GM21367 (cell line): ENCODE measurements around the gene LDHAL6B.

Experiments used
- ATAC-seq: cut with Tn5 transposase; IDR thresholded peaks from one replicate; pipeline ENCODE4 v1.9.1; 2021; ENCODE audit not compliant: unreplicated experiment

Gene LDHAL6B

DNA sequence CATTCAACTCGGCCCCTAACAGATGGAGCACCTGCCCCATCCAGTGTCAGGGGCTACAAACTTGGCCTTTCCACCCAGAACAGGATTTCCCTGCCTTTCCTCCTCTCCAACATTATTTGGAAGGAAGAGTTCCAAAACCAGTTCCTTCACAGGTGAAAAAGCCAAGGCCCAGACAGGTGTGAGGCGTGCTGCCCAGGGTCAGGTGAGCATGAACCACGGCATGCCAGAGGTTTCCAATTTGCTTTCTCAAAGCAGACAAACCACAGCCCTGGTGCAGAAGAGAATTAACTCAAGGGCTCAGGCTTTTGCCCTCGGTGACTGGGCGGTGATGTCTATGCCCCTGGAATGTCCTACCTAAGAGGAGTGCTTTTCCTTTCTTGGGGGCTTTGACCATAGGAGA is 43.2 kb downstream of the LDHAL6B start:
- no peak for ATAC-seq

- no peak for ATAC-seq
Measured at GRCh38 chr15:59250249-59250648, 43.6 kb downstream of the LDHAL6B start.

- peak; percentile 37 for ATAC-seq
Measured at GRCh38 chr15:59251001-59251845, 44.6 kb downstream of the LDHAL6B start.

GRCh38 chr15:59252137-59252536 is 45.5 kb downstream of the LDHAL6B start:
- ATAC-seq = no peak

DNA sequence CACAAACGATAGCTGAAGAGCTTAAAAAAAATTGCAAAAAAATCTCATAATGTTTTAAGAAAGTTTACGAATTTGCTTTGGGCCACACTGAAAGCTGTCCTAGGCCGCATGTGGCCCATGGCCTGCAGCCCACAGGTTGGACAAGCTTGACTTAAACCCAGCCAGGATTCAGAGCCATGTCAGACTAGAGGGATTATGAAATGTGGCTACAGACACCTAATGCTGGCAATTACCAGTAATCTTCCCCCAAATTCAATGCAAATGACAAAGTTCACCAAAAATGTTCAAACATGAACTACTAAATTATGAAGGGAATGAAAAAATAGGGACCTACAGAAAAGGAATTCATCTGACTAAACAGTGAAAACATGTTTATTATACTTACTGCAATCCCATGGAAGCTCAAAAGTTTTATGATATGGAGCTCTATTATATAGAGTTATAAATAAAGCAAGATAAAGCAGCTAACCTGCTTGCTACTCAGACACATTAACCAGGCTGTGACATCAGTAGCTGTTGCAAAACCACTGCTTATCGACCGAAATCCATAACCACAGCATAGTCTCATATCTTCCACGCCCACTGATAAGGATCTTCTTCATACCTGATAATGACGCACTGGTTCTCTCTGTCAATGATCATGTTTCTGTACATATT is 49.2 kb downstream of the LDHAL6B start:
- no peak for ATAC-seq

DNA sequence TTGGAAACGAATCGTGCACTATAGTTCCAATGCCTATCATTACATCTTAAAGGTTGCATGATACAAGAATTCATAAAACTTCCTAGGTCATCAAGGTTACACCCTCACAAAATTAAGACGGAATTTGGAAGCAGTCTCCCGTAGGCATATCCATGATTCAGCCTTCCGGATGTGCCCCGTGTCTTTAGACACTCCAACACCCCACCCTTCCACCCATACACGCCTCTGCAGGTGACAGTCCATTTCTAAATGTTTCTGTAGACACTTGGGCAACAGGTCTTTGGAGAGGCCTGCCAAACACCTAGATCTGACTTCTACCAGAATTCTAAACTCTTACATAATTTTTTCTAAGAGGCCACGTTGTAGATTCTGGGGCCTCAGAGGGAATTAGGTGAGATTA is 49.8 kb downstream of the LDHAL6B start:
- no peak for ATAC-seq

- no peak for ATAC-seq
Measured at GRCh38 chr15:59257140-59257539, 50.5 kb downstream of the LDHAL6B start.
